GM12873 (cell line): Measurements from ENCODE around the gene ASTL.

Experiments
- TF ChIP-seq, protein P1 (sequence below): IDR thresholded peaks from 2 replicates; pipeline ENCODE4 v1.5.1; 2012; ENCODE audit warnings: low read depth, mild to moderate bottlenecking, moderate library complexity, low read length, control low read depth; ENCODE audit not compliant: insufficient read depth; ENCODE audit errors: missing control alignments

The ASTL gene

DNA sequence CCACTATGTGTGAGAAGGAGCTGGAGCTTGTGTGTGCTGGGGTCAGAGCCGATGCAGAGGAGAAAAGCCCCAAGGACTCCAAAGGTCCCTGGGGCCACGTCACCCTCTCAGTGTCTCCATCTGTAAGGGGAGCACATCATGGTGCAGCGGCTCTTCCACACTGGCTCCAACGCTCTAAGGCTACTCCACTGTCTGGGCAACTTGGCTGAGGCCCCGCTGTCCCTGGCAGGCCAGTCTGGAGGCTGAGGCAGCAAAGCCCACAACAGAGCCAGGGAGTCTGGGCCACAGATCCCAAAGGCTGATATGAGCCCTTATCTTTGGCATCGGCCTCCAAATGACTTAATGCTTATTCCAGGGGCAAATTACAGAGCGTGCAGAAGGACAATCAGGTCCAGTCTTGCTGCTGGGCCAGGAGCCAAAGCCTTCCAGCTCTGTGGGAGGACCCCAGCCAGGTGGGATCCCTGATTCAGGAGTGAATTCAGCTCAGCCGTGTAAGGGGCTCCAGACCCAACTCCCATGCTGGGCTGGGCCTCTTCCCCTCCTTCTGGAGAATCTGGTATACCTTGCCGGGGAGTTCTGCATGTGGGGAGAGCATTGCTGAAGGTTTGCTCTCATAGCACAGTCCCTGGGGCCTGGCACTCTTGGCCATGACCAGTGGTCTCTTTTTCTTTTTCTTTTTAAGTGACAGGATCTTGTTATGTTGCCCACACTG lies 8.7 kb upstream of the ASTL start:
- TF ChIP-seq, protein P1, sequence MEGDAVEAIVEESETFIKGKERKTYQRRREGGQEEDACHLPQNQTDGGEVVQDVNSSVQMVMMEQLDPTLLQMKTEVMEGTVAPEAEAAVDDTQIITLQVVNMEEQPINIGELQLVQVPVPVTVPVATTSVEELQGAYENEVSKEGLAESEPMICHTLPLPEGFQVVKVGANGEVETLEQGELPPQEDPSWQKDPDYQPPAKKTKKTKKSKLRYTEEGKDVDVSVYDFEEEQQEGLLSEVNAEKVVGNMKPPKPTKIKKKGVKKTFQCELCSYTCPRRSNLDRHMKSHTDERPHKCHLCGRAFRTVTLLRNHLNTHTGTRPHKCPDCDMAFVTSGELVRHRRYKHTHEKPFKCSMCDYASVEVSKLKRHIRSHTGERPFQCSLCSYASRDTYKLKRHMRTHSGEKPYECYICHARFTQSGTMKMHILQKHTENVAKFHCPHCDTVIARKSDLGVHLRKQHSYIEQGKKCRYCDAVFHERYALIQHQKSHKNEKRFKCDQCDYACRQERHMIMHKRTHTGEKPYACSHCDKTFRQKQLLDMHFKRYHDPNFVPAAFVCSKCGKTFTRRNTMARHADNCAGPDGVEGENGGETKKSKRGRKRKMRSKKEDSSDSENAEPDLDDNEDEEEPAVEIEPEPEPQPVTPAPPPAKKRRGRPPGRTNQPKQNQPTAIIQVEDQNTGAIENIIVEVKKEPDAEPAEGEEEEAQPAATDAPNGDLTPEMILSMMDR, result no peak

GRCh38 chr2:96146153-96146880 lies 8.0 kb upstream of the ASTL start:
- TF ChIP-seq, protein P1, result no peak

DNA sequence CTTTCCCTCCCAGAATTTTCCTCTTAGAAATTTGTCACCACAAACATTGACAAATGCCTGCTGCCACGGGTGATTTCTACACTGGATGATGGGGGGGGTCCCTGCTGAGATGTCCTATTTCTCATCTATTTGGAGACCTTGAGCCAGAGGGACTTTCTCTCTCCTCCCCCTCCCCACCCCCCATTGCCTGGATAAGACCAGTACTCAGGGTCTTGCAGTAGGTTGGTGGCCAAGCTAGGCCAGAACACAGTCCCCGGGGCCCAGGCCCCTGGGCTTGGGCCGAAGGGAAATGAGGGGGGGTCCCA lies 7.5 kb upstream of the ASTL start:
- TF ChIP-seq, protein P1, result no peak

DNA sequence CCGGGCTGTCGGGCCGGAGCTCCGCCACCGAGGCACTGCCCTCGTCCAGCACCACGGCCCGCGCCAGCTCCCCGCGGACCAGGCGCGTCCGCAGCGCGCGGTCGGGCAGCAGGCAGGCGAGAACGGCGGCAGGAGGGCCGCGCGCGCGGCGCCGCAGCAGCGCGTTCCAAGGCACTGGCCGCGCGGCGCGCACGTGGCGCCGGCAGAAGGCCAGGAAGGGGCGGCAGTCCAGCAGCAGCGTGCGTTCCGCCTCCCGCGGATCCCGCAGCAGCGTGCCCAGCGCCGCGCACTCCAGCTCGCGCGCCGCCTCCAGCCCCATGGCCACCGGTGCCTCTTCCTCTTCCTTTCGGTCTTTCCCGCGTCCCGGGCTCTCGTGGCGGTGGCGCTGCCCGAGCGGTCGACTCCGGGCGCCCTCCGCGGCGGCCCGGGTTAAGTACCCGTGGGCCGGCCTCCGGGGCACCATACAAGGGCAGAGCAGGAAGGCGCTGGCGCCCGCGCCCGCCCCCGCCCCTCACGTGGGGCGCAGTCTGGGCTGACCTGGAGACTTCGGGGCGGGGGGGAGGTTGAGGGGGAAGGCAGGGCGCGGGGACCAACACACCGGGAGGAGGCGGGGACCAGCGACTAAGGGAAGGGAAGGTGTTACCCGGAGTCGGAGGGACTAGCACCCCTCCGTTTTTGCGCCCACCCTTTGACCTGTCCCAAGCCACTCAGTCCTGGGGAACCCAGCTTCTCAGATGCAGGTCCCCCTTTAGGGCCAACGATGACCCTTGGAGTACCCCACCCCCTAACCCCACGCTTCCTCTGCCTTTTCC lies 6.9 kb upstream of the ASTL start, which contains the start of gene DUSP2:
DUSP2 (minus strand) TSS at position 405 of the 812 bp plus-strand sequence; CDS start at position 319, 86 bp downstream.
- TF ChIP-seq, protein P1, result no peak

- TF ChIP-seq, protein P1, result no peak
Observed at GRCh38 chr2:96144481-96145035, 6.3 kb upstream of the ASTL start.

- TF ChIP-seq, protein P1, result peak; percentile 60
Observed at GRCh38 chr2:96143848-96144480, 5.7 kb upstream of the ASTL start.
